Occipital lobe (tissue), 2 donors: ENCODE measurements around the gene KRTAP9-2. TPM values are rescaled to one million over a fixed set of nuclear protein-coding genes. Genes with fewer than 3 reads are reported as not detected.
"Not testable (repeated sequence)": the region's sequence is repeated elsewhere in the genome, so short reads cannot be mapped to it uniquely, and the experiment has no call there.

Experiments
- DNase-seq: peaks from one replicate; lab custom pipeline; 2025; lab: John Stamatoyannopoulos, UW
- total RNA-seq: library from RNA; depleted of rRNA; stranded (reverse); fragments of >200 nt; gene quantifications from one replicate; pipeline ENCODE4 v1.2.3, GENCODE V29; 2014

Gene KRTAP9-2
- total RNA-seq, 1 donor from 2014 or later = not detected

DNA sequence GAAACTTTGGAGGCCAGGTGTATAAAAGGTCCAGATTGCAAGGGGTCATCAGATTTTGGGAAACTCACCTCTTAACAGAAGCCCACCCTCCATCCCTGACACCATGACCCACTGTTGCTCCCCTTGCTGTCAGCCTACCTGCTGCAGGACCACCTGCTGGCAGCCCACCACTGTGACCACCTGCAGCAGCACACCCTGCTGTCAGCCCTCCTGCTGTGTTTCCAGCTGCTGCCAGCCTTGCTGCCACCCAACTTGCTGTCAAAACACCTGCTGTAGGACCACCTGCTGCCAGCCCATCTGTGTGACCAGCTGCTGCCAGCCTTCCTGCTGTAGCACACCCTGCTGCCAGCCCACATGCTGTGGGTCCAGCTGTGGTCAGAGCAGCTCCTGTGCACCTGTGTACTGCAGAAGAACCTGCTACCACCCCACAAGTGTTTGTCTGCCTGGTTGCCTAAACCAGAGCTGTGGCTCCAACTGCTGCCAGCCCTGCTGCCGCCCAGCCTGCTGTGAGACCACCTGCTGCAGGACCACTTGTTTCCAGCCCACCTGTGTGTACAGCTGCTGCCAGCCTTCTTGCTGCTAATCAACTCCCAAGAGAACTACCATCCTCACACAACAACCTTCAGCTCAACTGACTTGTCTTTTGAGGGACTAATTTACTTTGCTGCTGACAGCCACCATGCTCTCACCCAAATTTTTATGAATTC lies 6.1 kb downstream of the KRTAP9-2 start, which contains the start of gene KRTAP9-3:
Gene KRTAP9-3, plus strand, starts transcription at position 51 of the 707 bp plus-strand sequence. Its CDS starts 53 bp downstream, at position 104.
- DNase-seq = not testable (repeated sequence)

GRCh38 chr17:41237116-41237515 lies 10.7 kb downstream of the KRTAP9-2 start:
- DNase-seq = not testable (repeated sequence)

DNA sequence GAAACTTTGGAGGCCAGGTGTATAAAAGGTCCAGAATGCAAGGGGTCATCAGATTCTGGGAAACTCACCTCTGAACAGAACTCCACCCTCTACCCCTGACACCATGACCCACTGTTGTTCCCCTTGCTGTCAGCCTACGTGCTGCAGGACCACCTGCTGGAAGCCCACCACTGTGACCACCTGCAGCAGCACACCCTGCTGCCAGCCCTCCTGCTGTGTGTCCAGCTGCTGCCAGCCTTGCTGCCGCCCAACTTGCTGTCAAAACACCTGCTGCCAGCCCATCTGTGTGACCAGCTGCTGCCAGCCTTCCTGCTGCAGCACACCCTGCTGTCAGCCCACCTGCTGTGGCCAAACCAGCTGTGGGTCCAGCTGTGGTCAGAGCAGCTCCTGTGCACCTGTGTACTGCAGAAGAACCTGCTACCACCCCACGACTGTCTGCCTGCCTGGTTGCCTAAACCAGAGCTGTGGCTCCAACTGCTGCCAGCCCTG lies 11.5 kb downstream of the KRTAP9-2 start, which contains the start of gene KRTAP9-8:
Gene KRTAP9-8, plus strand, starts transcription at position 51 of the 489 bp plus-strand sequence. Its CDS starts 53 bp downstream, at position 104.
- DNase-seq = not testable (repeated sequence)

- DNase-seq = not testable (repeated sequence)
Observed at GRCh38 chr17:41246995-41247787, 20.7 kb downstream of the KRTAP9-2 start.

DNA sequence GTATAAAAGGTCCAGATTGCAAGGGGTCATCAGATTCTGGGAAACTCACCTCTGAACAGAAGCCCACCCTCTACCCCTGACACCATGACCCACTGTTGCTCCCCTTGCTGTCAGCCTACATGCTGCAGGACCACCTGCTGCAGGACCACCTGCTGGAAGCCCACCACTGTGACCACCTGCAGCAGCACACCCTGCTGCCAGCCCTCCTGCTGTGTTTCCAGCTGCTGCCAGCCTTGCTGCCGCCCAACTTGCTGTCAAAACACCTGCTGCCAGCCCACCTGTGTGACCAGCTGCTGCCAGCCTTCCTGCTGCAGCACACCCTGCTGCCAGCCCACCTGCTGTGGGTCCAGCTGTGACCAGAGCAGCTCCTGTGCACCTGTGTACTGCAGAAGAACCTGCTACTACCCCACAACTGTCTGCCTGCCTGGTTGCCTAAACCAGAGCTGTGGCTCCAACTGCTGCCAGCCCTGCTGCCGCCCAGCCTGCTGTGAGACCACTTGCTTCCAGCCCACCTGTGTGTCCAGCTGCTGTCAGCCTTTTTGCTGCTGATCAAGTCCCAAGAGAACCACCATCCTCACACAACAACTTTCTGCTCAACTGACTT lies 23.3 kb downstream of the KRTAP9-2 start, which contains the start of gene KRTAP9-4:
Gene KRTAP9-4, plus strand, starts transcription at position 51 of the 604 bp plus-strand sequence. Its CDS starts 34 bp downstream, at position 85.
- DNase-seq = not testable (repeated sequence)

- no peak for DNase-seq
Observed at GRCh38 chr17:41251261-41251660, 24.8 kb downstream of the KRTAP9-2 start.

DNA sequence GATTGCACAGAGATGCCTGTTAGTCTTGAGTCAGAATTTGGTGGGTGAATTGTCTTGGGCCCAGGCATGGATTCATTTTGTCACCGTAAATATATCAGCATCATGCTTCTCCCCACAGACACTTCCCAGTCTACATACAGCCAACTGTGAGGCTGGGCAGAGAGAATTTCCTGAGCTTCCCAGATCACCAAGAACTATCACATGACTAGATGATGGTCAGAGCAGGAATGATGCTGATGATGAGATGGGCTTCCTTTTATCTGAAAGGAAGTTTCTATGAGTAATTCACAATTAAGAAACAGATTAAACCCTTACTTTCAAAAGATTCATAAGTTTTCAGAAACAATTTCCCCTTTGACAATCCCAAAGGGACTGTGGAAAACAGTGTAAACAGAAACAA lies 28.4 kb downstream of the KRTAP9-2 start:
- DNase-seq = no peak

- DNase-seq = not testable (repeated sequence)
Observed at GRCh38 chr17:41255381-41256290, 29.2 kb downstream of the KRTAP9-2 start, which contains the start of gene KRTAP9-9. TSS of gene KRTAP9-9 (plus strand) at chr17:41255384.

DNA sequence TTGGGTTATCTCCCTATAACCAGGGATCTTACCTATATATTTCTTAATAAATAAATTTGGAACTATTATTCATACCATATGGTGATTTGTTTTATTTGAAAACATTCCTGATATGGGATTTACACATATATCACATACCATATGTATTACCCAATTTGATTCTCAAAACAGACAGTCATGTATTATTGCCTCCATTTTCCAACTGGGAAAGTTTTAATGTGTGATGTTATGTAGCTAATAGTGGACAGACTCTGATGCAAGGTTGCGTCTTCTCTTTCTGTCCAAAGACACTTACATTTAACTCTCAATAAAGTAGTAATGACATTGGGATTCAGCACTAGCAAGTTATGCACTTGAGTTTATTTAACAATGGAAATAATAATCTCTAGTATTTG lies 29.8 kb downstream of the KRTAP9-2 start:
- no peak for DNase-seq

- no peak for DNase-seq
Observed at GRCh38 chr17:41258406-41258805, 32.0 kb downstream of the KRTAP9-2 start.

GRCh38 chr17:41263212-41263611 lies 36.8 kb downstream of the KRTAP9-2 start:
- no peak for DNase-seq

DNA sequence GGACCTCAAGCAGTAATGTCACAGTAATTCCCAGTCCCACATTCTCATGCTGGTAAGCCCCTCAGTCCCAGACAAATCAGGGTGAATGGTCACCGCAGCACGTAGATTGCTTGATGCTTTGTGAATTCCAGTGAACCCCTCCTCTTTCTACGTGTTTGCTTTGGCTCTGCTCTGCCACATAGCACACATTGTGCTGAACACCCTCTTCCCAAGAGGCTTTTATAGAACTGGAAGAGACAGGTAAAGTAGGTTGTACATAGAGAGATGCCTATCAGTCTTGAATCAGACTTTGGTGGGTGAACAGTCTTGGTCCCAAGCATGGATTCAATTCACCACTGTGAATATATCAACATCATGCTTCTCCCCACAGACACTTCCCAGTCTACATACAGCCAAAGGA lies 38.2 kb downstream of the KRTAP9-2 start:
- DNase-seq = no peak

DNA sequence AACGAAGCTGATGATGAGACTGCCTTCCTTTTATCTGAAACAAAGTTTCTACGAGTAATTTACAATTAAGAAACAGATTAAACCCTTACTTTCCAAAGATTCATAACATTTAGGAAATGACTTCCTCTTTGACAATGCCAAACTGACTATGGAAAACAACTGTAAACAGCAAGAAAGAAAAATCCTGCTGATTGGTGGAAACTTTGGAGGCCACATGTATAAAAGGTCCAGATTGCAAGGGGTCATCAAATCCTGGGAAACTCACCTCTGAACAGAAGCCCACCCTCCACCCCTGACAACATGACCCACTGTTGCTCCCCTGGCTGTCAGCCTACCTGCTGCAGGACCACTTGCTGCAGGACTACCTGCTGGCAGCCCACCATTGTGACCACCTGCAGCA lies 38.6 kb downstream of the KRTAP9-2 start, which contains the start of gene KRTAP9-6:
Gene KRTAP9-6, plus strand, starts transcription at position 301 of the 400 bp plus-strand sequence. Its CDS starts 0 bp downstream, at position 301.
- no peak for DNase-seq

GRCh38 chr17:41267711-41268110 lies 41.3 kb downstream of the KRTAP9-2 start:
- no peak for DNase-seq

GRCh38 chr17:41271323-41271722 lies 44.9 kb downstream of the KRTAP9-2 start:
- DNase-seq = not testable (repeated sequence)

- no peak for DNase-seq
Observed at GRCh38 chr17:41271858-41272257, 45.4 kb downstream of the KRTAP9-2 start.

GRCh38 chr17:41275648-41276190 lies 49.3 kb downstream of the KRTAP9-2 start, which contains the start of gene KRTAP9-7:
TSS of gene KRTAP9-7 (plus strand) at chr17:41275698. CDS start at chr17:41275698, 0 bp downstream.
- DNase-seq = not testable (repeated sequence)
